ENCODE data around the gene FBXO38. TPM values are rescaled to one million over a fixed set of nuclear protein-coding genes. Genes with fewer than 3 reads are reported as not detected.

FBXO38 gene
- total and polyA plus RNA-seq, 2 donors from 2014 or later, result 9.6 to 45.9 TPM

GRCh38 chr5:148390914-148391313 is 7.2 kb downstream of the FBXO38 start:
- no peak for TF ChIP-seq CTCF (IDR thresholded peaks at IDR 0.05; ENCODE audit: borderline replicate concordance, extremely low read depth, insufficient read depth)
- H3K9me3 ChIP-seq (ENCODE audit: control insufficient read depth in 2 of 3, insufficient read depth in 1 of 3, low read length in 3 of 3), result no peaks in the 10 kb centered on the region
- FAIRE-seq, result no peak
- no peak overlapping the region for H3K27ac ChIP-seq (ENCODE audit: low read depth in 2 of 2, low read length in 2 of 2)
- intact Hi-C loops (cut with DNase I), result no loop called here
- H3K9ac ChIP-seq (ENCODE audit: low read length in 3 of 3), result no peak overlapping the region
- no peak for DNase-seq
- H3K27me3 ChIP-seq (ENCODE audit: control insufficient read depth, insufficient read depth, low read length), result no peaks in the 10 kb centered on the region
- H3K4me1 ChIP-seq (ENCODE audit: control insufficient read depth in 2 of 3, insufficient read depth in 2 of 3, low read depth in 1 of 3, low read length in 3 of 3), result peaks cover 0 to 1% (median 0%) of the 10 kb centered on the region in 3 donors
- no peak overlapping the region for H3K4me3 ChIP-seq (ENCODE audit: low read length in 3 of 3)
- peaks cover 2 to 8% (median 6%) of the 10 kb centered on the region in 3 donors for H3K36me3 ChIP-seq (ENCODE audit: control insufficient read depth in 2 of 3, insufficient read depth in 3 of 3, low read length in 3 of 3)

GRCh38 chr5:148391422-148391821 is 7.7 kb downstream of the FBXO38 start:
- DNase-seq (no peak), FAIRE-seq (no peak)
- H3K27me3 ChIP-seq (ENCODE audit: control insufficient read depth, insufficient read depth, low read length), result no peaks in the 10 kb centered on the region
- intact Hi-C loops (cut with DNase I), result no loop called here
- no peak for TF ChIP-seq CTCF (IDR thresholded peaks at IDR 0.05; ENCODE audit: borderline replicate concordance, extremely low read depth, insufficient read depth)
- H3K36me3 ChIP-seq (ENCODE audit: control insufficient read depth in 2 of 3, insufficient read depth in 3 of 3, low read length in 3 of 3), result peaks cover 2 to 8% (median 6%) of the 10 kb centered on the region in 3 donors
- no peak overlapping the region for H3K4me3 ChIP-seq (ENCODE audit: low read length in 3 of 3)
- no peak overlapping the region for H3K27ac ChIP-seq (ENCODE audit: low read depth in 2 of 2, low read length in 2 of 2)
- no peak overlapping the region for H3K9ac ChIP-seq (ENCODE audit: low read length in 3 of 3)
- no peaks in the 10 kb centered on the region for H3K9me3 ChIP-seq (ENCODE audit: control insufficient read depth in 2 of 3, insufficient read depth in 1 of 3, low read length in 3 of 3)
- H3K4me1 ChIP-seq (ENCODE audit: control insufficient read depth in 2 of 3, insufficient read depth in 2 of 3, low read depth in 1 of 3, low read length in 3 of 3), result no peaks in the 10 kb centered on the region

GRCh38 chr5:148393390-148393741 is 9.6 kb downstream of the FBXO38 start:
- FAIRE-seq (no peak), DNase-seq (no peak)
- Histone ChIP-seq H3K9me3 (ENCODE audit: control insufficient read depth in 2 of 3, insufficient read depth in 1 of 3, low read length in 3 of 3) (no peaks in the 10 kb centered on the region), H3K27ac (ENCODE audit: low read depth in 2 of 2, low read length in 2 of 2) (no peak overlapping the region), H3K36me3 (ENCODE audit: control insufficient read depth in 2 of 3, insufficient read depth in 3 of 3, low read length in 3 of 3) (peaks cover 2 to 8% (median 6%) of the 10 kb centered on the region in 3 donors), H3K4me3 (ENCODE audit: low read length in 3 of 3) (no peak overlapping the region), H3K9ac (ENCODE audit: low read length in 3 of 3) (no peak overlapping the region), H3K27me3 (ENCODE audit: control insufficient read depth, insufficient read depth, low read length) (no peaks in the 10 kb centered on the region), H3K4me1 (ENCODE audit: control insufficient read depth in 2 of 3, insufficient read depth in 2 of 3, low read depth in 1 of 3, low read length in 3 of 3) (no peaks in the 10 kb centered on the region)
- intact Hi-C loops (cut with DNase I), result no loop called here
- TF ChIP-seq CTCF (IDR thresholded peaks at IDR 0.05; ENCODE audit: borderline replicate concordance, extremely low read depth, insufficient read depth), result no peak

GRCh38 chr5:148394587-148395019 is 10.8 kb downstream of the FBXO38 start:
- intact Hi-C loops (cut with DNase I), result no loop called here
- no peak for TF ChIP-seq CTCF (IDR thresholded peaks at IDR 0.05; ENCODE audit: borderline replicate concordance, extremely low read depth, insufficient read depth)
- no peak overlapping the region for H3K27ac ChIP-seq (ENCODE audit: low read depth in 2 of 2, low read length in 2 of 2)

More at GRCh38 chr5:148394587-148395019, 10.8 kb downstream of the FBXO38 start:
- FAIRE-seq (no peak), DNase-seq (no peak)
- Histone ChIP-seq H3K4me3 (ENCODE audit: low read length in 3 of 3) (no peak overlapping the region), H3K36me3 (ENCODE audit: control insufficient read depth in 2 of 3, insufficient read depth in 3 of 3, low read length in 3 of 3) (peaks cover 2 to 17% (median 16%) of the 10 kb centered on the region in 3 donors), H3K9ac (ENCODE audit: low read length in 3 of 3) (no peak overlapping the region), H3K4me1 (ENCODE audit: control insufficient read depth in 2 of 3, insufficient read depth in 2 of 3, low read depth in 1 of 3, low read length in 3 of 3) (no peaks in the 10 kb centered on the region), H3K9me3 (ENCODE audit: control insufficient read depth in 2 of 3, insufficient read depth in 1 of 3, low read length in 3 of 3) (no peaks in the 10 kb centered on the region), H3K27me3 (ENCODE audit: control insufficient read depth, insufficient read depth, low read length) (no peaks in the 10 kb centered on the region)
